Astrocyte (in vitro differentiated cells and primary cell): ENCODE measurements around the gene RANBP17. TPM values are rescaled to one million over a fixed set of nuclear protein-coding genes. Genes with fewer than 3 reads are reported as not detected.

Experiments
- DNase-seq: peaks from one replicate; pipeline ENCODE4 v3.0.0-alpha.2; 2010; ENCODE audit warnings: low read depth
- FAIRE-seq: peaks from 2 replicates; lab custom pipeline; 2011; peaks lifted over from hg19 to GRCh38; lab: Jason Lieb, UNC
- H2AFZ ChIP-seq: 2 replicates; pipeline ENCODE4 v1.6.0; 2012; ENCODE audit warnings: low read depth, low read length, inconsistent platforms
- H3K27ac ChIP-seq: 2 replicates; pipeline ENCODE4 v1.5.1; 2011; ENCODE audit warnings: low read depth, low read length, inconsistent platforms
- H3K27me3 ChIP-seq: 2 replicates; pipeline ENCODE4 v1.6.0; 2011; ENCODE audit warnings: low read length, inconsistent platforms; ENCODE audit not compliant: insufficient read depth
- H3K36me3 ChIP-seq: 2 replicates; pipeline ENCODE4 v1.5.1; 2011; ENCODE audit warnings: low read length, inconsistent platforms; ENCODE audit not compliant: insufficient read depth
- H3K4me1 ChIP-seq: 2 replicates; pipeline ENCODE4 v1.5.1; 2011; ENCODE audit warnings: low read length, inconsistent platforms; ENCODE audit not compliant: insufficient read depth
- H3K4me2 ChIP-seq: 2 replicates; pipeline ENCODE4 v1.6.0; 2012; ENCODE audit warnings: low read length, inconsistent platforms
- H3K4me3 ChIP-seq: 2 replicates; pipeline ENCODE4 v1.5.1; 2011; ENCODE audit warnings: low read depth, mild to moderate bottlenecking, low read length, inconsistent platforms; ENCODE audit not compliant: insufficient read depth
- H3K79me2 ChIP-seq: 2 replicates; pipeline ENCODE4 v1.6.0; 2012; ENCODE audit warnings: mild to moderate bottlenecking, low read length, inconsistent platforms; ENCODE audit not compliant: insufficient read depth
- H3K9ac ChIP-seq: 2 replicates; pipeline ENCODE4 v1.6.0; 2012; ENCODE audit warnings: mild to moderate bottlenecking, low read length, inconsistent platforms
- H3K9me3 ChIP-seq: 2 replicates; pipeline ENCODE4 v1.5.1; 2012; ENCODE audit warnings: low read depth, mild to moderate bottlenecking, low read length, inconsistent platforms; ENCODE audit not compliant: insufficient read depth
- H4K20me1 ChIP-seq: 2 replicates; pipeline ENCODE4 v1.6.0; 2012; ENCODE audit warnings: low read length, inconsistent platforms; ENCODE audit not compliant: insufficient read depth
- H3K27ac Mint-ChIP-seq: one replicate; pipeline ENCODE4 v1.8.0; 2021; ENCODE audit warnings: mild to moderate bottlenecking, mixed read lengths; ENCODE audit not compliant: unreplicated experiment
- H3K27me3 Mint-ChIP-seq: one replicate; pipeline ENCODE4 v1.8.0; 2021; ENCODE audit warnings: low read depth, mixed read lengths; ENCODE audit not compliant: unreplicated experiment
- H3K36me3 Mint-ChIP-seq: one replicate; pipeline ENCODE4 v1.8.0; 2021; ENCODE audit warnings: low read depth, mixed read lengths; ENCODE audit not compliant: unreplicated experiment
- H3K4me1 Mint-ChIP-seq: one replicate; pipeline ENCODE4 v1.8.0; 2021; ENCODE audit warnings: low read depth, mixed read lengths; ENCODE audit not compliant: unreplicated experiment
- H3K4me3 Mint-ChIP-seq: one replicate; pipeline ENCODE4 v1.8.0; 2021; ENCODE audit warnings: mild to moderate bottlenecking, moderate library complexity, mixed read lengths; ENCODE audit not compliant: unreplicated experiment
- H3K9me3 Mint-ChIP-seq: one replicate; pipeline ENCODE4 v1.8.0; 2021; ENCODE audit warnings: mild to moderate bottlenecking, mixed read lengths; ENCODE audit not compliant: unreplicated experiment
- EZH2 ChIP-seq: IDR thresholded peaks from 2 replicates; pipeline ENCODE4 v1.6.1; 2012; ENCODE audit warnings: mild to moderate bottlenecking, low read length, inconsistent platforms; ENCODE audit not compliant: insufficient read depth
- total RNA-seq: library from RNA; stranded (reverse); gene quantifications from 2 replicates; pipeline ENCODE4 v1.2.1, GENCODE V29; 2021
- TF ChIP-seq, protein P1 (sequence below): IDR thresholded peaks from 2 replicates; pipeline ENCODE4 v1.5.1; 2011; ENCODE audit warnings: low read depth, mild to moderate bottlenecking, inconsistent platforms, low read length, moderate library complexity; ENCODE audit not compliant: insufficient read depth

RANBP17 gene
- total RNA-seq, 1 donor from 2014 or later, result 16.2 TPM

- no peaks in the 10 kb centered on the region for H3K79me2 ChIP-seq
- Mint-ChIP-seq H3K4me1 (peaks cover 7% of the 10 kb centered on the region), H3K9me3 (no peaks in the 10 kb centered on the region), H3K27me3 (peaks cover 3% of the 10 kb centered on the region), H3K27ac (no peak overlapping the region), H3K4me3 (no peak overlapping the region), H3K36me3 (no peaks in the 10 kb centered on the region)
- no peak overlapping the region for H3K4me2 ChIP-seq
- H3K9ac ChIP-seq, result no peak overlapping the region
- no peak overlapping the region for H3K27ac ChIP-seq
- FAIRE-seq (no peak), DNase-seq (no peak)
- H3K27me3 ChIP-seq, result peaks cover 2% of the 10 kb centered on the region
- no peaks in the 10 kb centered on the region for H3K4me1 ChIP-seq
- no peaks in the 10 kb centered on the region for H3K36me3 ChIP-seq
- no peak overlapping the region for H2AFZ ChIP-seq
- no peak overlapping the region for H3K4me3 ChIP-seq
- no peaks in the 10 kb centered on the region for H4K20me1 ChIP-seq
- peaks cover 2% of the 10 kb centered on the region for H3K9me3 ChIP-seq
- TF ChIP-seq, protein P1, sequence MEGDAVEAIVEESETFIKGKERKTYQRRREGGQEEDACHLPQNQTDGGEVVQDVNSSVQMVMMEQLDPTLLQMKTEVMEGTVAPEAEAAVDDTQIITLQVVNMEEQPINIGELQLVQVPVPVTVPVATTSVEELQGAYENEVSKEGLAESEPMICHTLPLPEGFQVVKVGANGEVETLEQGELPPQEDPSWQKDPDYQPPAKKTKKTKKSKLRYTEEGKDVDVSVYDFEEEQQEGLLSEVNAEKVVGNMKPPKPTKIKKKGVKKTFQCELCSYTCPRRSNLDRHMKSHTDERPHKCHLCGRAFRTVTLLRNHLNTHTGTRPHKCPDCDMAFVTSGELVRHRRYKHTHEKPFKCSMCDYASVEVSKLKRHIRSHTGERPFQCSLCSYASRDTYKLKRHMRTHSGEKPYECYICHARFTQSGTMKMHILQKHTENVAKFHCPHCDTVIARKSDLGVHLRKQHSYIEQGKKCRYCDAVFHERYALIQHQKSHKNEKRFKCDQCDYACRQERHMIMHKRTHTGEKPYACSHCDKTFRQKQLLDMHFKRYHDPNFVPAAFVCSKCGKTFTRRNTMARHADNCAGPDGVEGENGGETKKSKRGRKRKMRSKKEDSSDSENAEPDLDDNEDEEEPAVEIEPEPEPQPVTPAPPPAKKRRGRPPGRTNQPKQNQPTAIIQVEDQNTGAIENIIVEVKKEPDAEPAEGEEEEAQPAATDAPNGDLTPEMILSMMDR, result no peak
- no peak for TF ChIP-seq EZH2
Measured at GRCh38 chr5:170836226-170836625, 25.6 kb upstream of the RANBP17 start.

DNA sequence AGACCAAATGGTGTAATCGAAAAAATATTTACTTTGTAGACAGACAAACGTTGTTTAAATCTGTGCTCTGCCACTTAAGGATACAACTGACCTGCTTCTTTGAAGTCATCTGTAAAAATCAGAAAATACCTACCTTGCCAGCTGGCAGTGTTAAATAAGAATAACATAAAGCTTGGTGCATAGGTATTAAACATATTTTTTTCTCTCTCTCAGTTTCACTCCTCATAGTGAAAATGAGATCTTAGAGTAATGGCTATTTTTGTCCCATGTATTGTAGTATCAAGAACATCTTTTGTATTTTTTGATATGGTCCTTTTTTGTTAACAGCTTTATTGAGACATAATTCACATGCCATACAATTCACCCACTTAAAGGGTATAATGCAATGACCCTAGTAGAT, 17.9 kb upstream of the RANBP17 start:
- no peaks in the 10 kb centered on the region for H3K4me1 ChIP-seq
- FAIRE-seq (no peak), DNase-seq (no peak)
- H2AFZ ChIP-seq, result no peak overlapping the region
- H3K27me3 ChIP-seq, result peaks cover 2% of the 10 kb centered on the region
- no peaks in the 10 kb centered on the region for H4K20me1 ChIP-seq
- H3K9me3 ChIP-seq, result no peaks in the 10 kb centered on the region
- Mint-ChIP-seq H3K27me3 (no peaks in the 10 kb centered on the region), H3K36me3 (no peaks in the 10 kb centered on the region), H3K9me3 (no peaks in the 10 kb centered on the region), H3K4me1 (peaks cover 2% of the 10 kb centered on the region), H3K27ac (no peak overlapping the region), H3K4me3 (no peak overlapping the region)
- TF ChIP-seq, protein P1, result no peak
- TF ChIP-seq EZH2, result no peak
- no peaks in the 10 kb centered on the region for H3K36me3 ChIP-seq
- no peaks in the 10 kb centered on the region for H3K79me2 ChIP-seq
- H3K9ac ChIP-seq, result no peak overlapping the region
- no peak overlapping the region for H3K27ac ChIP-seq
- no peak overlapping the region for H3K4me2 ChIP-seq
- no peak overlapping the region for H3K4me3 ChIP-seq

GRCh38 chr5:170844651-170845050, 17.2 kb upstream of the RANBP17 start:
- no peaks in the 10 kb centered on the region for H3K9me3 Mint-ChIP-seq
- FAIRE-seq (no peak), DNase-seq (no peak)
- Histone ChIP-seq H3K4me3 (no peak overlapping the region), H3K36me3 (no peaks in the 10 kb centered on the region), H3K79me2 (no peaks in the 10 kb centered on the region), H4K20me1 (no peaks in the 10 kb centered on the region), H3K27ac (no peak overlapping the region), H3K9me3 (no peaks in the 10 kb centered on the region), H3K4me1 (no peaks in the 10 kb centered on the region), H2AFZ (no peak overlapping the region), H3K27me3 (peaks cover 2% of the 10 kb centered on the region), H3K4me2 (no peak overlapping the region), H3K9ac (no peak overlapping the region)
- H3K27me3 Mint-ChIP-seq, result no peaks in the 10 kb centered on the region
- no peak overlapping the region for H3K27ac Mint-ChIP-seq
- H3K4me3 Mint-ChIP-seq, result no peak overlapping the region
- no peaks in the 10 kb centered on the region for H3K36me3 Mint-ChIP-seq
- H3K4me1 Mint-ChIP-seq, result peaks cover 2% of the 10 kb centered on the region
- TF ChIP-seq, protein P1, result no peak
- no peak for TF ChIP-seq EZH2
